GM21367 (cell line): ENCODE results near the gene EEF1AKMT1.
"Not testable (repeated sequence)": the region's sequence is repeated elsewhere in the genome, so short reads cannot be mapped to it uniquely, and the experiment has no call there.

Experiments
- ATAC-seq: cut with Tn5 transposase; IDR thresholded peaks from one replicate; pipeline ENCODE4 v1.9.1; 2021; ENCODE audit not compliant: unreplicated experiment

The EEF1AKMT1 gene

DNA sequence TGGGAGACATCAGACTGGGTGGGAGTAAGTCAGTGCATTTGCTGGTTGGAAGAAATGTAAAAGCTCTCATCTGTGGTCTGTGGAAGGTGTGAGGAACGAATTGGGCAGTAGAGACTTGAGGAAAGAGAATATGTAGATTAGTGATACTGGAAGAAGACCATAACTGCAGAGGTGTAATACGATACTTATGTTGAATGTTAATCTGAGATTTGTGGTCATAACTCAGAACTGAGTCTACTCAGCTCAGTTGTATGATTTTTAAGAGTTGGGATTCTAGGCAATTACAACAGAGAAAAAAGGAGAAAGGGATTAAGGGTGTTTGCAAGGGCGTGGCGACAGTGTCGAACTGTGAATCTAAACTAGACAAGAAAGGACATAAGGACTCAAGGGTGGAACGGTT lies 73.5 kb downstream of the EEF1AKMT1 start:
- ATAC-seq = no peak

DNA sequence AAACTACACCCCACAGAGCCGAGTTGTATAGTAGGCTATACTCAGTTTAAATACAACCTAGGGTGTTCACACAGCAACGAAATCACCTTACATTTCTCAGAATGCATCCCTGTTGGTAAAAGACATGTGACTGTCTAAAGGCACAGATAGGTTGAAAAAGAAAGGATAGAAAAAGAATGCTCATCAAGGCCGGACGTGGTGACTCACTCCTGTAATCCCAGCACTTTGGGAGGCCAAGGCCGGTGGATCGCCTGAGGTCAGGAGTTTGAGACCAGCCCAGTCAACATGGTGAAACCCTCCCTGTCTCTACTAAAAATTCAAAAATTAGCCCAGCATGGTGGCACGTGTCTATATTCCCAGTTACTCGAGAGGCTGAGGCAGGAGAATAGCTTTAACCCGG lies 74.0 kb downstream of the EEF1AKMT1 start:
- no peak for ATAC-seq

DNA sequence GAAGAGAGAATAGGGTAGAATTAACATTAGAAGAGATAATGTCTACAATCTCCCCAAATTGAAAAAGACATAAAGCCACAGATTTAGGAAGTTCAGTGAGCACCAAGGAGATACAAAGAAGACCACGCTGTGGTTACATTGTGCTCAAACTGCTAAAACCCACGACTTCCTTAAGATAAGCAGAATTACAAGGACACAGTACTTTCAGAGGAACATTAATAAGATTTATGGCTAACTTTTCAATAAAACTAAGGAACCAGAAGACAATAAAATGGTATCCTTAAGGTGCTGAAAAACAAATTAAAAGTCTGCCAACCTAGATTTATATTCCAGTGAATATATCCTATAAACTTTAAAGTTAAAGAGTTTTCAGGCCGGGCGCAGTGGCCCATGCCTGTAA lies 77.7 kb downstream of the EEF1AKMT1 start:
- ATAC-seq = no peak

DNA sequence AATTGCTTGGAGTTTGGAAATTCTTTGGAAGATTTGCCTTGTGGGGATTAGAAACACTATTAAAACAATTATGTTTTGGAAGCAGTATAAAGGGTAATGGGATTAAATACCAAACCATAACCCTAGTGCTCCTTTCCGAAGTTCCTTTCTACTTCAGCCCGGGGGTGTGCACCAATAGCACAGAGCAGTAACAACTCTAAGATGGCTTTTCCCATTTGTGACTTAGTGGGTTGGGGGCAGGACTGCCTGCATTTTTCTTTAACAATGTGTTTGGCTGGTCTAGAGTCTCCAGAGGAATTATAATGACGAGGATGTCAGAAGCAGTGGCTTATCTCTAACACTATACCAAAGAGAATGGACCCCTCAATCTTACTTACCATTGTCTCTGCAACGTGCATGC lies 82.1 kb downstream of the EEF1AKMT1 start:
- no peak for ATAC-seq

DNA sequence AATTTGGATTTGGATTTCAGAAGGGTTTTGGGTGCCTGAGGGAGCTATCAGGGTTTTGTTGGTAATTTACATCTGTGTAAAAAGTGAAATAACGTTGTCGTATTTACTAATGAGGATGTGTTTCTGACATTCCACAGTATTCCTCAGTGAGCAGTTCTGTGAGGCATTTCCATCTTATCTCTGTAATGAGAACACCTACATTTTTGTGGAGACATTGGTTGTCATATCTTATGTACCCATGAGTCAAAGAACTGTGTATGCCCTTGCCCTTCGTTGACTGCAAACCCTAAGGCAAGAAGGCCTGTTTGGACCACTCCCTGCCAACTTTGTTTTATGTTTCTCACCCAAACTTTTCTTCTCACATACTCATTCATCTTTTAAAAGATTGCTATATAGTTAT lies 84.5 kb downstream of the EEF1AKMT1 start:
- ATAC-seq = no peak

DNA sequence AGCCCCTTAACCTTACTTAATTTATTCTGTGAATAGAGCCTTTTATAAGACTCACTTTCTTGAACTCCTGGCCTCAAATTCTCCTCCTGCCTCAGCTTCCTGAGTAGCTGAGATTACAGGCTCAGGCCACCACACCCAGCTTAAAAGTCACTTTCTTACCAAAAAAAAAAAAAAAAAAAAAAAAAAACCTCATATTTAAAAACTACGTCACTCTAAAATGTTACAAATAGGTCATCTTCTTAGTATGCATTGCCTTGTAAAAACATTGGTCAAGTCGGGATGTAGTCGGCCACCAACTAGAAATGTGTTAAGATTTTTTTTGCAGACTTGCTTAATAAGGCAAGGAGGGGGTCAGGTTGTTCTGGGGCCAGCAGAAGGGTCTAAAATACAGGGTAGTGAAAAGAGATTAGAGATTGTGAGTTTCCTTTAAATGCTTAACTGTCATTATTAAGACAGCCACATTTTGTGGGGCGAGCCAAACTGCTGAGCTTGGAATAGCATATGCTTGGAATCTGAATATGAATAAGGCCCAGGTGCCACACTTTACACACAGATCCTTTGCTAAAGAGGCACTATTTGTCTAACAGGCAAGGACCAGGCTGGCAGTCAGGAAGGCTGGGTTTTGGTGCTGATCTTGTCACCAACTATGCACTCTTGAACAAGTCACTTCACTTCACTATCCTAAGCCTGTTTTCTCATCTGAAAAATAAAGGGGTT lies 86.7 kb downstream of the EEF1AKMT1 start:
- ATAC-seq = no peak

DNA sequence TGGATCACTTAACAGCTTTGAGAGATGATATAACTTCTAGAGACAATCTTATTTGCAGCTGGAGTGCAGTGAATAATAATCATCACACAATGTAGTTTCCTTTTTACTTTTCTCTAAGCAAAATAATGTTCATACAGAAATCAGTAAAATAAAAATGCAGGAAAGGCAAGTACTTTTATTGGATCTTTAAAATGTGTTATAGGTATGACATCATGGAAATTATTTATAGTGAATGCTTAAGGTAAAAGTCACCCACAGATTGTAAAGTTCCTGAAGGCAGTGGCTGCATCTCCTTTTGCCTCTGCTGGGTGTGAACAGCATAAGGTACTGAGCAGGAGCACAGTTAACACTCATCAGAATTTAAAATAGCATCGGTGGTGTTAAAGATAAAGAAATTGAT lies 87.6 kb downstream of the EEF1AKMT1 start:
- ATAC-seq = no peak

DNA sequence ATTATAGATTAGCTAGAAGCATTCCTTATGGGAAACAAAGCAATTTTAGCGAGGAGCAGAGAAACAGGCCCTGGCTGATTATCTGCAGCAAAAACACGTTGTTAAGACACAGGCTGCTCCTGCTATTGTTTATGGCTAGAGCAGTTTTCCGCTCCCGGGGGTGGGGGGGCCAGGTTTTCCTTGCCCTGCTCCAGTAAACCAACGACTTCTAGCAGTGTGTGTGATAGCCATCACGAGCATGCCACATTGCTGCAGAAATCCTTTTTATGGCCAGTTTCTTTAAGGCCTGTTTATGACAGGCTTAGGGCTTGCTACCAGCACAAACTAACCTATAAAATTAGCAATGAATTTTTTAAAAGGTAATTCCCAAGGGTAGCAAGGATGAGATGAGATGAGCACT lies 88.7 kb downstream of the EEF1AKMT1 start:
- ATAC-seq = no peak

DNA sequence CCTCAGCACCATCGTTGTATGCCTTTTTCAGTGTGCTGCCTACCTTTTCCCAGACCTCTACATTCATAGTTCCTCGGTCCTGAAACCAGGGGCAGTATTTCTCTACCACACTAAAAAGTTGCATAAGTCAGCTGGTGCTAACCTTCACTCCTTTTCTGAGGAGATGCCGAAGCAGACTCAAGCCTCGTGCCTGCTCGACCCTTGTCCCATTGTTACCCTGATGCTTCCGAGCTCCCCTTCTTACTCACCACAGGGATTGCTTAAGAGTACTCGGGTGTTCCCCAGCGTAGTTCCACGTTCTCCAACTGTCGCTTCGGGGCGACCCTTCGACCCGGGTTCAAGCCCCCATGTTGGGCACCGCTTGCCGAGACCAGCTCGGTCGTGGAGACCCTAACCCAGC lies 89.2 kb downstream of the EEF1AKMT1 start:
- ATAC-seq = no peak

DNA sequence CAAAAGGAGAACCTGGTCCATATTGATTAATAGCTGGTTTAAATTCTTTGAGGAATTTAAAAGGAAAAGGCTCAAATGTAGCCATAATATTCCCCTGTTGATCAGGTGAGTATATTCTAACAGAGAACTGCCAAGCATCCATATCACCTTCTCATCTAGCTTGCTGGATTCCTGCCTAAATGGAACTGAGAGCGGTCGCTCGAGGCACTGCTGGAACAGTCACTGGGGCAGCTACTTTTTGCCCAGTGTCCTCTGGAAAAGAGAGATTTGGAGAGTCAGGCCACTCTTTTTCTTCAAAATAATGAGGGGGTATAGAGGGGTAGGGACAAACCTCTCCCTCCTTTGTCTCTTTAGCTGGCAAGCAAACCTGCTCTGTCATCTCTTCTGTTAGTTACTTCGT lies 89.7 kb downstream of the EEF1AKMT1 start:
- no peak for ATAC-seq

DNA sequence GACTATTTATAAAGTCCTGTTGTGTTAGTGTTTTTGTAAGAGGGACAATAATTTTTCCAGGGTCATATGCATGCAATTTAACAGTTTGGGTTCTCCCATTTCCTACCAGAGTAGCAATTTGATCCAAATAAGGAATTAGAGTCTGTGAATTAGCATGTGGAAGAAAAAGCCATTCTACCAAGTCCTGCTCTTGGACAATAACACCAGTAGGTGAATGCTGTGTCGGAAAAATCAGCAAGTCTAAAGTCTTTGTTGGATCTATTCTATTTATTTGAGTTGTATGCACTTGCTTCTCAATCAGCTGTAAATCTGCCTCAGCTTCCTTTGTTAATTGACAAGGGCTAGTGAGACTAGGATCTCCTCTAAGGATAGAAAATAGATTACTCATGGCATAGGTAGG lies 91.7 kb downstream of the EEF1AKMT1 start:
- ATAC-seq = no peak

DNA sequence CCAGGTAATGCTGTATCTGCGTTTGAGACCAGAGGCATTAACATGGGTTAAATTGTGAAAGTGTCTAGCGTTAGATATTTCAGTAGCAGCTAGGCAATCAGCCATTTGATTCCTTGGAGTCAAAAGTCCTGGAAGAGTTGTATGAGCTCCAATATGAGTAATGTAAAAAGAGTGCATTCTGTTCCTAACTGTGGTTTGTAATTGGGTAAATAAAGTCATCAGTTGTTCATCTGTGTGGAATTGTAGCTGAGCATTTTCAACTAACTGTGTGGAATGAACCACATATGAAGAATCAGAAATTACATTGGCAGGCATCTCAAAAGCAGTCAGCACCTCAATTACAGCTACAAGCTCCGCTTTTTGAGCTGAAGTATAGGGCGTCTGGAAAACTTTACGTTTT lies 92.3 kb downstream of the EEF1AKMT1 start:
- ATAC-seq = not testable (repeated sequence)

DNA sequence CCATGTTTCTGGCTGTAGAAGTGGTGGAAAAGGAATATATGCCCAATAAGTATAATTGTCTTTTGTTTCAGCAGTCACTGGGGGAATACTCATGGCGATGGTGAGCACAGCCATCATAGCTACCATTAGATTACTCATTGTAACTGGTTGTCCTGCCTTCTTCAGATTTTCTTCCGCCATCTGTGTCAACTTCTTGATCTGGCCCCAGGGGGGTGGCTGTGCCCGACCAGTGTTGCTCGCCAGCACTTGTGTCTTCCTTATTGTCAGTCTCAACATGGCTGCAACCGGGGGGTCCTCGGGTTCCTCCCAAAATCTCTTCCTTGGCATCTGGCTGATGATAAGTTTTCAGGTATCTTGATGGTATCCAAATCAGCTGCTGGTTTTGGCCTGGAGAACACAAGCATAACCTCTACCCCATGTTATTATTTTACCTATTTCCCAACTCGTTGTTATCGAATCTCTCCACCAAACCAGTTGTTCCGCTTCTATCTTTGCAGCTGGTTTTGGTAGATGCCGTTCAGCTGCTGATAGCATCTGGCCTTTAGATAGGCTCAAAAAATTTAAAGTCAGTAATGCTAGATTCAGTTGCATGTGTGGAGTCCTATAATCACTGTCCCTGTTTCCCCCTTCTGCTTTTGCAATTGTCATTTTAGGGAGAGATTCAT lies 93.2 kb downstream of the EEF1AKMT1 start:
- no peak for ATAC-seq

DNA sequence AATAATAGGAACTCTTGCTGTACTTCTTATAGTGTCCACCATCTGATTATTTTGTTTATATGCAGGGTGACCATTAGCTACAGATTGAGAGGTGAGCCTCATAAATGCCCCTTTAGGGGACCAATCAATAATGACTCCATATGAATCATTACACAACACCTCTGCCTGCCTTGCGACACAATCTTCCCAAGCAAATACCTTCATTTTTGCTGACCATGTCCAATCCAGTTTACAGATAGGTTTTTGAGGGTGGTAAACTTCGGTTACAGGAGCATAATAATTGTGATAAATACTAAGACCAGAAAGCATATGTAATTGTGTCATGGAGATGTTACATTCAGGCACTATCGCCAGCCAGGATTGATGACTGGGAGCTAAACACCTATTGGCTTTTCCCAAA lies 93.9 kb downstream of the EEF1AKMT1 start:
- ATAC-seq = no peak
